Measurements from ENCODE around the gene ITGA8.

DNA sequence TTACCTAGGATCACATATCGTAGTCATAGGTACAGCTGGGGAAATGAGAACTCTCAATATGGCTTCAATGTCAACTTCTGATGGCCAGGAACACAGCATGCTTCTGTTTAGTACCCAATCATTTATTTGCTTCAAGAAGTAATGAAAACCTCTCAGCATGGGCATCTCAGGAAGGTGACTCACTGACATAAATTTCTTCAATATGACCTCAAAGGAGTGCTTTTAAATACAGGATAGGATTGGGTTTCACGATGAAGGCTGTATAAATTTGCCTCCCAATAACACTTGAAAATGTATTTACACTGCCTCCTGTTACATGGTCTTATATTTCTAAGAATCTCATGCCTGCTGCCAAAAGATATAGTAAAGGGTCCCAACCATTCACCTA, 15.1 kb downstream of the ITGA8 start:
- TF ChIP-seq POLR2A (IDR thresholded peaks at IDR 0.05) = no peak
- TF ChIP-seq, protein P1, sequence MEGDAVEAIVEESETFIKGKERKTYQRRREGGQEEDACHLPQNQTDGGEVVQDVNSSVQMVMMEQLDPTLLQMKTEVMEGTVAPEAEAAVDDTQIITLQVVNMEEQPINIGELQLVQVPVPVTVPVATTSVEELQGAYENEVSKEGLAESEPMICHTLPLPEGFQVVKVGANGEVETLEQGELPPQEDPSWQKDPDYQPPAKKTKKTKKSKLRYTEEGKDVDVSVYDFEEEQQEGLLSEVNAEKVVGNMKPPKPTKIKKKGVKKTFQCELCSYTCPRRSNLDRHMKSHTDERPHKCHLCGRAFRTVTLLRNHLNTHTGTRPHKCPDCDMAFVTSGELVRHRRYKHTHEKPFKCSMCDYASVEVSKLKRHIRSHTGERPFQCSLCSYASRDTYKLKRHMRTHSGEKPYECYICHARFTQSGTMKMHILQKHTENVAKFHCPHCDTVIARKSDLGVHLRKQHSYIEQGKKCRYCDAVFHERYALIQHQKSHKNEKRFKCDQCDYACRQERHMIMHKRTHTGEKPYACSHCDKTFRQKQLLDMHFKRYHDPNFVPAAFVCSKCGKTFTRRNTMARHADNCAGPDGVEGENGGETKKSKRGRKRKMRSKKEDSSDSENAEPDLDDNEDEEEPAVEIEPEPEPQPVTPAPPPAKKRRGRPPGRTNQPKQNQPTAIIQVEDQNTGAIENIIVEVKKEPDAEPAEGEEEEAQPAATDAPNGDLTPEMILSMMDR (IDR thresholded peaks at IDR 0.05) = no peak
